Loucy (cell line): Measurements from ENCODE around the gene ANAPC2.

Experiments
- H2AFZ ChIP-seq: fragments of 200-600 bp; sonication (generic); 2 replicates; pipeline ENCODE4 v1.6.0; 2016; ENCODE audit warnings: antibody characterized with exemption, mild to moderate bottlenecking, low read length, moderate library complexity
- H3F3A ChIP-seq: fragments of 200-600 bp; 2 replicates; pipeline ENCODE4 v1.6.0; 2016; ENCODE audit warnings: antibody characterized with exemption, low read depth, mild to moderate bottlenecking
- H3K27me3 ChIP-seq: fragments of 200-600 bp; sonication (generic); 2 replicates; pipeline ENCODE4 v1.6.1; 2014; ENCODE audit warnings: low read length, mild to moderate bottlenecking; ENCODE audit not compliant: insufficient read depth, poor library complexity, severe bottlenecking
- H3K36me3 ChIP-seq: fragments of 200-600 bp; sonication (generic); 2 replicates; pipeline ENCODE4 v1.6.1; 2016; ENCODE audit warnings: low read length; ENCODE audit not compliant: insufficient read depth
- H3K4me1 ChIP-seq: fragments of 200-600 bp; sonication (generic); 2 replicates; pipeline ENCODE4 v1.5.1; 2014; ENCODE audit warnings: low read length, mild to moderate bottlenecking; ENCODE audit not compliant: insufficient read depth, poor library complexity, severe bottlenecking
- H3K4me2 ChIP-seq: fragments of 200-600 bp; sonication (generic); 2 replicates; pipeline ENCODE4 v1.6.0; 2014; ENCODE audit warnings: antibody characterized with exemption, low read length, low read depth, mild to moderate bottlenecking; ENCODE audit not compliant: poor library complexity, severe bottlenecking
- H3K4me3 ChIP-seq: fragments of 200-600 bp; sonication (generic); 2 replicates; pipeline ENCODE4 v1.5.1; 2014; ENCODE audit warnings: low read length, mild to moderate bottlenecking, mixed read lengths; ENCODE audit not compliant: poor library complexity, severe bottlenecking
- H3K79me2 ChIP-seq: fragments of 200-600 bp; sonication (generic); 2 replicates; pipeline ENCODE4 v1.6.1; 2014; ENCODE audit warnings: low read length; ENCODE audit not compliant: insufficient read depth
- H3K9ac ChIP-seq: fragments of 200-600 bp; sonication (generic); 2 replicates; pipeline ENCODE4 v1.6.0; 2014; ENCODE audit warnings: mild to moderate bottlenecking, low read depth, low read length, moderate library complexity; ENCODE audit not compliant: poor library complexity, severe bottlenecking
- H3K9me2 ChIP-seq: fragments of 200-600 bp; sonication (generic); replicated peaks from 2 replicates; pipeline ENCODE4 v1.6.1; 2016; ENCODE audit warnings: low read depth, low read length, mixed read lengths
- H3K9me3 ChIP-seq: fragments of 200-600 bp; sonication (generic); 2 replicates; pipeline ENCODE4 v1.6.1; 2014; ENCODE audit warnings: mild to moderate bottlenecking, antibody characterized with exemption, low read length, low read depth; ENCODE audit not compliant: insufficient read depth
- H4K20me1 ChIP-seq: fragments of 200-600 bp; sonication (generic); 2 replicates; pipeline ENCODE4 v1.6.0; 2014; ENCODE audit warnings: antibody characterized with exemption, low read length, mild to moderate bottlenecking; ENCODE audit not compliant: insufficient read depth, poor library complexity, severe bottlenecking
- EZH2phosphoT487 ChIP-seq: fragments of 200-600 bp; IDR thresholded peaks from 2 replicates; pipeline ENCODE4 v1.6.1; 2018; ENCODE audit warnings: antibody characterized with exemption, mild to moderate bottlenecking, moderate library complexity, borderline replicate concordance
- TF ChIP-seq, protein P1 (sequence below): fragments of 200-600 bp; sonication (generic); conservative IDR thresholded peaks from 2 replicates; pipeline ENCODE4 v1.5.1; 2014; ENCODE audit warnings: mild to moderate bottlenecking, antibody characterized with exemption, low read length

The ANAPC2 gene

DNA sequence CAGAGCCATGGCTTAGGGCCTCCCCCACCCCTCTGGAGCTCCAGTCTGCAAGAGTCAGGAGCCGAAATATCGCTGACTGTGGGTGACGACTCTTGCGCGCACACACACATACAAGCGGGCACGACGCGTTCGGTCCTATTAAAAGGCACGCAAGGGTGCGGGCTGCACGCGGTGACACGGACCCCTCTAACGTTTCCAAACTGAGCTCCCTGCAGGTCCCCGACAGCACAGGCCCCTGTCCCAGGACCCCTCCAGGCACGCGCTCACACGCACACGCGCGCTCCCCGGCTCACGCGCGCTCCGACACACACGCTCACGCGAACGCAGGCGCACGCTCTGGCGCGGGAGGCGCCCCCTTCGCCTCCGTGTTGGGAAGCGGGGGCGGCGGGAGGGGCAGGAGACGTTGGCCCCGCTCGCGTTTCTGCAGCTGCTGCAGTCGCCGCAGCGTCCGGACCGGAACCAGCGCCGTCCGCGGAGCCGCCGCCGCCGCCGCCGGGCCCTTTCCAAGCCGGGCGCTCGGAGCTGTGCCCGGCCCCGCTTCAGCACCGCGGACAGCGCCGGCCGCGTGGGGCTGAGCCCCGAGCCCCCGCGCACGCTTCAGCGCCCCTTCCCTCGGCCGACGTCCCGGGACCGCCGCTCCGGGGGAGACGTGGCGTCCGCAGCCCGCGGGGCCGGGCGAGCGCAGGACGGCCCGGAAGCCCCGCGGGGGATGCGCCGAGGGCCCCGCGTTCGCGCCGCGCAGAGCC is 49.5 kb downstream of the ANAPC2 start, which contains the start of gene GRIN1:
TSS of gene GRIN1 (plus strand) at position 433 of the 746 bp plus-strand sequence. CDS start 333 bp downstream, outside the sequence.
- Histone ChIP-seq H3K27me3 (no peaks in the 10 kb centered on the region), H3K4me3 (no peak within 1 kb of the TSS), H3K9ac (no peak within 1 kb of the TSS), H3K4me2 (no peak within 1 kb of the TSS), H4K20me1 (no peaks in the 10 kb centered on the region), H3K36me3 (no peaks in the 10 kb centered on the region), H3K9me3 (no peaks in the 10 kb centered on the region), H3F3A (no peaks in the 10 kb centered on the region), H3K79me2 (no peaks in the 10 kb centered on the region), H3K4me1 (no peaks in the 10 kb centered on the region), H3K9me2 (no peaks in the 10 kb centered on the region), H2AFZ (no peak within 1 kb of the TSS)
- no peak for TF ChIP-seq EZH2phosphoT487
- TF ChIP-seq, protein P1, sequence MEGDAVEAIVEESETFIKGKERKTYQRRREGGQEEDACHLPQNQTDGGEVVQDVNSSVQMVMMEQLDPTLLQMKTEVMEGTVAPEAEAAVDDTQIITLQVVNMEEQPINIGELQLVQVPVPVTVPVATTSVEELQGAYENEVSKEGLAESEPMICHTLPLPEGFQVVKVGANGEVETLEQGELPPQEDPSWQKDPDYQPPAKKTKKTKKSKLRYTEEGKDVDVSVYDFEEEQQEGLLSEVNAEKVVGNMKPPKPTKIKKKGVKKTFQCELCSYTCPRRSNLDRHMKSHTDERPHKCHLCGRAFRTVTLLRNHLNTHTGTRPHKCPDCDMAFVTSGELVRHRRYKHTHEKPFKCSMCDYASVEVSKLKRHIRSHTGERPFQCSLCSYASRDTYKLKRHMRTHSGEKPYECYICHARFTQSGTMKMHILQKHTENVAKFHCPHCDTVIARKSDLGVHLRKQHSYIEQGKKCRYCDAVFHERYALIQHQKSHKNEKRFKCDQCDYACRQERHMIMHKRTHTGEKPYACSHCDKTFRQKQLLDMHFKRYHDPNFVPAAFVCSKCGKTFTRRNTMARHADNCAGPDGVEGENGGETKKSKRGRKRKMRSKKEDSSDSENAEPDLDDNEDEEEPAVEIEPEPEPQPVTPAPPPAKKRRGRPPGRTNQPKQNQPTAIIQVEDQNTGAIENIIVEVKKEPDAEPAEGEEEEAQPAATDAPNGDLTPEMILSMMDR = no peak

GRCh38 chr9:137138058-137138721 is 50.2 kb downstream of the ANAPC2 start:
- Histone ChIP-seq H3K4me1 (no peaks in the 10 kb centered on the region), H3K4me3 (no peak overlapping the region), H3K9ac (no peak overlapping the region), H3K27me3 (no peaks in the 10 kb centered on the region), H3F3A (no peaks in the 10 kb centered on the region), H4K20me1 (no peaks in the 10 kb centered on the region), H3K9me3 (no peaks in the 10 kb centered on the region), H3K79me2 (no peaks in the 10 kb centered on the region), H2AFZ (no peak overlapping the region), H3K4me2 (no peak overlapping the region), H3K36me3 (no peaks in the 10 kb centered on the region), H3K9me2 (no peaks in the 10 kb centered on the region)
- TF ChIP-seq, protein P1 = no peak

DNA sequence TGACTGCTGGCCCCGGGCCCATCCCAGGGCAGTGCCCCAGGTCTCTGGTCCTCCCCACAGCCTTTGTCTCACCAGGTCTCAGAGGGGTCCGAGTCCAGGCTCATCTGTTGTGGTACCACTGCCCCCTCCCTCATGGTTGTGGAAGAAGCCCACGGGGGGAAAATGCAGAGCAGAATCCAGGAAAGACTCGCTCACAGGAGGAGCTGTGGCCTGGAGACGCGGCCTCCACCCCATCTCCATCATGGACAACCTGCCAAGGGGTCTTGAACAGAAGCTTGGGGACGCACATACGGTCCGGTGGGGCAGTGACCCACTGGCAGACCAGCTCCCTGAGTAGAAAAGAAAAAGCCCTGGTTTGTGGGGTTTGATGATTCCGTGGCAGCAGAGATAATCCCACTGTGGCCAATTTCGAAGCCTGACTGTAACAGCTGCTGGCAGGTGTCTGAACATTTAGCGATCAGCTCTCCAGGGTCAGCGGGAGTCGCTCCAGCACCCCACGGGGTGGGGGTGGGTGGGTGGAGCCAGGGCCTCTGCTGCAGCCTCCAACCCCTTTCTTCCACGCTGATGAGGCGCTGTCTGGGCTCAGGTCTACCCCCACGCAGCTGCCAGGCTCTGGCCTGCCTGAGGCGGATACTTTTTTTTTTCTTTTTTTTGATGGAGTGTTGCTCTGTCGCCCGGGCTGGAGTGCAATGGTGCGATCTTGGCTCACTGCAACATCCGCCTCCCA is 51.3 kb downstream of the ANAPC2 start:
- H3K4me1 ChIP-seq = no peaks in the 10 kb centered on the region
- H4K20me1 ChIP-seq = no peaks in the 10 kb centered on the region
- no peak overlapping the region for H3K9ac ChIP-seq
- no peak overlapping the region for H3K4me3 ChIP-seq
- H3F3A ChIP-seq = no peaks in the 10 kb centered on the region
- H3K9me2 ChIP-seq = no peaks in the 10 kb centered on the region
- H3K79me2 ChIP-seq = no peaks in the 10 kb centered on the region
- TF ChIP-seq EZH2phosphoT487 = no peak
- TF ChIP-seq, protein P1 = no peak
- no peak overlapping the region for H3K4me2 ChIP-seq
- H3K9me3 ChIP-seq = no peaks in the 10 kb centered on the region
- no peaks in the 10 kb centered on the region for H3K36me3 ChIP-seq
- no peaks in the 10 kb centered on the region for H3K27me3 ChIP-seq
- H2AFZ ChIP-seq = no peak overlapping the region
